Retinal pigment epithelial cell (primary cell): ENCODE results near the gene CDC34.

Source experiments
- DNase-seq: peaks from one replicate; pipeline ENCODE4 v3.0.0-alpha.2; 2010; ENCODE audit warnings: low read depth
- H3K4me3 ChIP-seq: 2 replicates; pipeline ENCODE4 v1.5.1; 2011; ENCODE audit warnings: mild to moderate bottlenecking, low read length, control low read depth, moderate library complexity
- TF ChIP-seq, protein P1 (sequence below): conservative IDR thresholded peaks from 2 replicates; pipeline ENCODE4 v1.5.1; 2011; ENCODE audit warnings: low read depth, low read length, control low read depth, inconsistent platforms

CDC34 gene

DNA sequence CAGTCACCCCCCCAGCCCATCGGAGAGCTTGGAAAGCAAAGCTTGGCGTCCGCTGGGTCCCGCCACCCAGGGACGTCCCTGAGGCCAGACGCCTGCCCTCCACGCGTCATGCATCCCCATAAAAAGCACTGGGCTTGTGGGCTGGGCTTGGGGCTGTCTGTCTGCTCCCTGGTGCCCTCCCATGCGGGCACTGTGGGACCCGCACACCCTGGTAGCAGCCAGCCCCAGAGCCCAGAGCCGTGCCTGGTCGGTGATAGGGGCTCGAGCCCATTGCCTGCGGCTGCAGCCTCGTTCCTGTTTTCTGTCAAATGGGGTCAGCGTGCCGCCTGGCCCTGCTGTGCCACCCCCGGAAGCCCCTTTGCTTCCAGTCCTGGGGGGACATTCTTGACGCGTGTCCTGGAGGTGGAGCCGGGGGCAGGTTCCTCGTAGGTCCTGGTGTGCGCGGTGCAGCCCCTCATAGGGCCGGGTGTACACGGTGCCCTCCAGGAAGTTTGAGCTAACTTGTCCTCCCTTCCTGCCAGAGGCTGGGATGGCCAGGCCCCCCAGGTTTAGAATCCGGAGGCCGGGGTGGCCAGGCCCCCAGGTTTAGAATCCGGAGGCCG lies 8.0 kb downstream of the CDC34 start:
- H3K4me3 ChIP-seq, result no peak overlapping the region
- TF ChIP-seq, protein P1, sequence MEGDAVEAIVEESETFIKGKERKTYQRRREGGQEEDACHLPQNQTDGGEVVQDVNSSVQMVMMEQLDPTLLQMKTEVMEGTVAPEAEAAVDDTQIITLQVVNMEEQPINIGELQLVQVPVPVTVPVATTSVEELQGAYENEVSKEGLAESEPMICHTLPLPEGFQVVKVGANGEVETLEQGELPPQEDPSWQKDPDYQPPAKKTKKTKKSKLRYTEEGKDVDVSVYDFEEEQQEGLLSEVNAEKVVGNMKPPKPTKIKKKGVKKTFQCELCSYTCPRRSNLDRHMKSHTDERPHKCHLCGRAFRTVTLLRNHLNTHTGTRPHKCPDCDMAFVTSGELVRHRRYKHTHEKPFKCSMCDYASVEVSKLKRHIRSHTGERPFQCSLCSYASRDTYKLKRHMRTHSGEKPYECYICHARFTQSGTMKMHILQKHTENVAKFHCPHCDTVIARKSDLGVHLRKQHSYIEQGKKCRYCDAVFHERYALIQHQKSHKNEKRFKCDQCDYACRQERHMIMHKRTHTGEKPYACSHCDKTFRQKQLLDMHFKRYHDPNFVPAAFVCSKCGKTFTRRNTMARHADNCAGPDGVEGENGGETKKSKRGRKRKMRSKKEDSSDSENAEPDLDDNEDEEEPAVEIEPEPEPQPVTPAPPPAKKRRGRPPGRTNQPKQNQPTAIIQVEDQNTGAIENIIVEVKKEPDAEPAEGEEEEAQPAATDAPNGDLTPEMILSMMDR, result no peak

GRCh38 chr19:540867-541637 lies 9.5 kb downstream of the CDC34 start:
- no peak overlapping the region for H3K4me3 ChIP-seq
- TF ChIP-seq, protein P1, result no peak
- DNase-seq, result no peak

More for the DNA sequence above, 8.0 kb downstream of the CDC34 start:
- DNase-seq, result no peak

GRCh38 chr19:541699-542098 lies 10.1 kb downstream of the CDC34 start:
- DNase-seq, result no peak
- TF ChIP-seq, protein P1, result no peak
- H3K4me3 ChIP-seq, result no peak overlapping the region

DNA sequence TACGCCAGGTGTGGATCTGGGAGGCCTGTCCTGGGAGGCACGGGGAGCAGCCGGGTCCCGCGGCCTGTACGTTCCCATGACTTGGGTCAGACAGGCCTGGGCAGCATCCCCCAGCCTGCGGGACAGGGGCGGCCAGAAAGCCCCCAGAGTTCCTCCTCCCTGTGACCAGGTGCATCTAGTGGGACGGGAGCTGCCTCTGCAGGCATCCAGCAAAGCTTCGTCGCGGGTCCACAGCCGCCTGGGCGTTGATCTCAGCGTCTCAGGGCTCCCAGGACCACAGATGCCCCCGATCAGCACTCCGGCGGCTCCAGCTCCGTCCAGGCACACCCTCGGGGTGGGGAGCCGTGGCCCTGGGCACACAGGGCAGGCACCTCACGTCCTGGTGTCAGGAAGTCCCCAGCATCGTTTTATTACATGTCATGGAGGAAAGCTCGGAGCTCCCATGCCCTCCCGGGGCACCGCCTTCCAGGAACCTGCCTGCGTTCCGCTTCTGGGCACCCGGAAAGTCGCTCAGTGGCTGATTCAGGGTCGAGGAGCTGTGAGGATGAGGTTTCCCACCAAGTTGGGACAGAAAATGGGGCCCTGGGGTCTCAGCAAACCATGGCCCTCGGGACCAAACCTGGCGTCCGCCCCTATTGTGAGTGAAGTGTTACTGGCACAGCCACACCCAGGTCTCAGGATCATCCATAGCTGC lies 10.8 kb downstream of the CDC34 start:
- TF ChIP-seq, protein P1, result no peak

DNA sequence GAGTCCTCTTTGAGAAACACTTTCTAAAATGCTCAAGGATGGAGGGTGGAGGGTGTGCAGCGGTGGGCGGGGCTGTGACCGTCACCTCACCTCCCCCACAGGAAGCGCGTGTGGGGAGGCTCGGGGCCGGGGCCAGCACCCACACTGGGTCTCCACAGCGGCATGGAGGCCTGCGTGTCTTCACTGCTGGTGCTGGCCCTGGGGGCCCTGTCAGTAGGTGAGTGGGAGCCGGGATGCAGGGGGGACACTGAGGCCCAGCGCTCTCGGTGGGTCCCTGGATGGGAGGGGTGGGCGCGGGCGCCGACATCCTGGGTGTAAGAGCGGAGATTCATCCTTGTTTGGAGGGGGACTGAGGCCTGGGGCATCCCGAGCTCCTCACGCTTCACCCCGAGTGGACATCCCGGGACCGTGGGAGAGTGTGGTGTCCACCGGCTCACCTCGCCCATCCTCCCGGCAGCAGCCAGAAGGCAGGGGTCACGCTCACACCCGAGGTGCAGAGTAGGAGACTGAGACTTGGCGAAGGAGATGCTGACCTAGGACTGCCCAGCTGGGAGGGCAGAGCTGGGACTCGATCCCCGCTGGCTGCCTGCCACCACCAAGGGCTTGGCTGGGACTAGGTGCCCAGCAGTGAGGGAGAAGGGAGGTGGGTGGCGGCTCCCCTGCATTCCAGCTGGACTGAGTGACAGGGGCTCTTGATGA lies 12.5 kb downstream of the CDC34 start, which contains the start of gene GZMM:
TSS of gene GZMM (plus strand) at position 144 of the 699 bp plus-strand sequence. CDS start at position 163, 19 bp downstream.
- no peak for DNase-seq
- no peak within 1 kb of the TSS for H3K4me3 ChIP-seq
- TF ChIP-seq, protein P1, result no peak

More for the DNA sequence above, 10.8 kb downstream of the CDC34 start:
- no peak overlapping the region for H3K4me3 ChIP-seq
- DNase-seq, result no peak

DNA sequence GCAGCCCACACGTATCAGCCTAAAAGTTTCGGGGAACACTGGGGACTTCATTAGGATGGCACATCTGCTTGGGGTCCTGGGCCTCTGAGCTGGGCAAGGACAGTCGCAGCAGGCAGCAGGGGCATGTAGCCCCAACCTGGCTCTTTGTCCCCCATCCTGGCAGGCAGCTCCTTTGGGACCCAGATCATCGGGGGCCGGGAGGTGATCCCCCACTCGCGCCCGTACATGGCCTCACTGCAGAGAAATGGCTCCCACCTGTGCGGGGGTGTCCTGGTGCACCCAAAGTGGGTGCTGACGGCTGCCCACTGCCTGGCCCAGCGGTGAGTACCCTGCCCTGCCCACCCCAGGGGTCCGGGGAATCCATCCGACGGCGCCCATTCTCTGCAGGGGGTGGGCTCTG lies 15.6 kb downstream of the CDC34 start:
- TF ChIP-seq, protein P1, result no peak
- no peak for DNase-seq
- H3K4me3 ChIP-seq, result no peak overlapping the region
